ENCODE measurements around the gene MYO5B.

The MYO5B gene

GRCh38 chr18:50188652-50189051, 6.3 kb downstream of the MYO5B start:
- DNase-seq (ENCODE audit: low spot score), result no peak

- no peak for DNase-seq (ENCODE audit: low spot score)
These were observed 7.3 kb downstream of the MYO5B start for GRCh38 chr18:50187659-50188058.

- DNase-seq (ENCODE audit: low spot score), result no peak
These were observed 8.6 kb downstream of the MYO5B start for GRCh38 chr18:50186385-50186784.

- DNase-seq (ENCODE audit: low spot score), result no peak
These were observed 11.4 kb downstream of the MYO5B start for GRCh38 chr18:50183556-50183955.

GRCh38 chr18:50182511-50182910, 12.4 kb downstream of the MYO5B start:
- no peak for DNase-seq (ENCODE audit: low spot score)

- DNase-seq (ENCODE audit: low spot score), result no peak
These were observed 13.4 kb downstream of the MYO5B start for GRCh38 chr18:50181590-50181989.

GRCh38 chr18:50179465-50179864, 15.5 kb downstream of the MYO5B start:
- DNase-seq (ENCODE audit: low spot score), result no peak

GRCh38 chr18:50177294-50177992, 17.5 kb downstream of the MYO5B start:
- DNase-seq (ENCODE audit: low spot score), result no peak

- DNase-seq (ENCODE audit: low spot score), result no peak
These were observed 22.6 kb downstream of the MYO5B start for GRCh38 chr18:50172367-50172766.

GRCh38 chr18:50171406-50171805, 23.5 kb downstream of the MYO5B start:
- DNase-seq (ENCODE audit: low spot score), result no peak

- DNase-seq (ENCODE audit: low spot score), result no peak
These were observed 24.9 kb downstream of the MYO5B start for GRCh38 chr18:50170004-50170403.

- no peak for DNase-seq (ENCODE audit: low spot score)
These were observed 25.8 kb downstream of the MYO5B start for GRCh38 chr18:50169149-50169548.

GRCh38 chr18:50167966-50168365, 27.0 kb downstream of the MYO5B start:
- DNase-seq (ENCODE audit: low spot score), result no peak

- no peak for DNase-seq (ENCODE audit: low spot score)
These were observed 28.0 kb downstream of the MYO5B start for GRCh38 chr18:50166901-50167300.

GRCh38 chr18:50163505-50163904, 31.4 kb downstream of the MYO5B start:
- no peak for DNase-seq (ENCODE audit: low spot score)

GRCh38 chr18:50162486-50163304, 32.3 kb downstream of the MYO5B start:
- DNase-seq (ENCODE audit: low spot score), result no peak

GRCh38 chr18:50161597-50162205, 33.2 kb downstream of the MYO5B start:
- no peak for DNase-seq (ENCODE audit: low spot score)

- DNase-seq (ENCODE audit: low spot score), result no peak
These were observed 35.3 kb downstream of the MYO5B start for GRCh38 chr18:50159654-50160046.

GRCh38 chr18:50158866-50159653, 35.9 kb downstream of the MYO5B start:
- DNase-seq (ENCODE audit: low spot score), result no peak

- DNase-seq (ENCODE audit: low spot score), result no peak
These were observed 39.5 kb downstream of the MYO5B start for GRCh38 chr18:50155406-50155805.

- no peak for DNase-seq (ENCODE audit: low spot score)
These were observed 40.5 kb downstream of the MYO5B start for GRCh38 chr18:50154420-50154819.

- DNase-seq (ENCODE audit: low spot score), result no peak
These were observed 42.0 kb downstream of the MYO5B start for GRCh38 chr18:50152900-50153299.

All from Ammon's horn (tissue), 1 donor.